Epithelial cell of esophagus (primary cell): ENCODE measurements around the gene CLEC16A.
A peak's percentile ranks its signal among the peaks of the same experiment; 100 is the strongest.

Source experiments
- DNase-seq: peaks from one replicate; pipeline ENCODE4 v3.0.0; 2010; ENCODE audit warnings: low read depth
- H3K4me3 ChIP-seq: 2 replicates; pipeline ENCODE4 v1.5.1; 2011; ENCODE audit warnings: mild to moderate bottlenecking, low read length, control low read depth
- CTCF ChIP-seq: IDR thresholded peaks from 2 replicates; pipeline ENCODE4 v1.5.1; 2011; ENCODE audit warnings: low read depth, mild to moderate bottlenecking, low read length, control low read depth, inconsistent platforms; ENCODE audit not compliant: insufficient read depth; ENCODE audit errors: missing control alignments

CLEC16A gene

GRCh38 chr16:10944249-10945064 is at the start of gene CLEC16A:
Gene CLEC16A (plus strand): TSS chr16:10944564. CDS start chr16:10944718, 154 bp downstream.
- DNase-seq: peak; percentile 98
- H3K4me3 ChIP-seq: peak within 1 kb of the TSS; percentile 88
- TF ChIP-seq CTCF: no peak

- TF ChIP-seq CTCF: no peak
- H3K4me3 ChIP-seq: no peak overlapping the region
- DNase-seq: peak; percentile 50
Measured at GRCh38 chr16:10895053-10895946, 49.1 kb upstream of the CLEC16A start.

- TF ChIP-seq CTCF: no peak
- DNase-seq: no peak
- no peak overlapping the region for H3K4me3 ChIP-seq
Measured at GRCh38 chr16:10896165-10896564, 48.2 kb upstream of the CLEC16A start.

GRCh38 chr16:10896723-10897122 is 47.6 kb upstream of the CLEC16A start:
- DNase-seq: no peak
- no peak overlapping the region for H3K4me3 ChIP-seq
- TF ChIP-seq CTCF: no peak

- TF ChIP-seq CTCF: no peak
- no peak overlapping the region for H3K4me3 ChIP-seq
- DNase-seq: no peak
Measured at GRCh38 chr16:10897134-10897533, 47.2 kb upstream of the CLEC16A start.

- no peak for TF ChIP-seq CTCF
- no peak overlapping the region for H3K4me3 ChIP-seq
- no peak for DNase-seq
Measured at GRCh38 chr16:10902999-10903398, 41.4 kb upstream of the CLEC16A start.

- no peak overlapping the region for H3K4me3 ChIP-seq
- no peak for DNase-seq
- TF ChIP-seq CTCF: no peak
Measured at GRCh38 chr16:10906482-10906881, 37.9 kb upstream of the CLEC16A start.
